ENCODE data around the gene REXO5. TPM values are rescaled to one million over a fixed set of nuclear protein-coding genes. Genes with fewer than 3 reads are reported as not detected.
A peak's percentile ranks its signal among the peaks of the same experiment; 100 is the strongest.
"Not testable (repeated sequence)": the region's sequence is repeated elsewhere in the genome, so short reads cannot be mapped to it uniquely, and the experiment has no call there.

The REXO5 gene
- total RNA-seq, 3 donors from 2014 or later = 4.8 to 13.2 (median 5.9) TPM

DNA sequence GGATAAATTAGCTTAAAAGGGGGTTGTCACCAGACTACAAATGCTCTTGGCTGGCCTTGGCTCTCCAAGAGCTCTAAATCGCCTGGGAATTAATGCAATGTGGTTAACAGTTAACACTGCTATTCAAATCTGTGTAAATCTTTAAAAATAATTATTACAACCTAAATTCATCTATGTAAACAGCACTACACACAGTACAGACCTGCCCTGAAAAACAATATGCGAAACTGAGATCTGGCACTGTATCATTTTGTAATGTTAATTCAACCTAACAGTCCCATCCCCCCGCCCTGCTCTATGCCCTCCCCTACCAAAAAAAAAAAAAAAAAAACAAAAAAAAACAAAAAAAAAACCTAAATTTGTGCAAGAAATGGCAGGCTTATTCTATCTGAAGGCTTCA lies 52.9 kb downstream of the REXO5 start:
- intact Hi-C loops (cut with DNase I; ENCODE audit: low total_unique reads) = no loop called here
- no peak overlapping the region for H3K27ac ChIP-seq
- H3K4me1 ChIP-seq = no peaks in the 10 kb centered on the region
- no peaks in the 10 kb centered on the region for H3K27me3 ChIP-seq
- no peaks in the 10 kb centered on the region for H3K9me3 ChIP-seq
- TF ChIP-seq POLR2A (IDR thresholded peaks at IDR 0.05) = no peak
- no peak for TF ChIP-seq POLR2AphosphoS5 (IDR thresholded peaks at IDR 0.05)
- no peak for TF ChIP-seq CTCF (IDR thresholded peaks at IDR 0.05)
- DNase-seq (ENCODE audit: low spot score in 2 of 2) = no peak
- no peaks in the 10 kb centered on the region for H3K36me3 ChIP-seq
- no peak overlapping the region for H3K4me3 ChIP-seq

GRCh38 chr16:20859699-20860098 lies 53.4 kb downstream of the REXO5 start:
- Histone ChIP-seq H3K27ac (no peak overlapping the region), H3K36me3 (no peaks in the 10 kb centered on the region), H3K27me3 (no peaks in the 10 kb centered on the region), H3K4me3 (no peak overlapping the region), H3K9me3 (no peaks in the 10 kb centered on the region), H3K4me1 (no peaks in the 10 kb centered on the region)
- no peak for DNase-seq (ENCODE audit: low spot score in 2 of 2)
- intact Hi-C loops (cut with DNase I; ENCODE audit: low total_unique reads) = no loop called here
- TF ChIP-seq CTCF (IDR thresholded peaks at IDR 0.05) (no peak), POLR2AphosphoS5 (IDR thresholded peaks at IDR 0.05) (no peak), POLR2A (IDR thresholded peaks at IDR 0.05) (no peak)

DNA sequence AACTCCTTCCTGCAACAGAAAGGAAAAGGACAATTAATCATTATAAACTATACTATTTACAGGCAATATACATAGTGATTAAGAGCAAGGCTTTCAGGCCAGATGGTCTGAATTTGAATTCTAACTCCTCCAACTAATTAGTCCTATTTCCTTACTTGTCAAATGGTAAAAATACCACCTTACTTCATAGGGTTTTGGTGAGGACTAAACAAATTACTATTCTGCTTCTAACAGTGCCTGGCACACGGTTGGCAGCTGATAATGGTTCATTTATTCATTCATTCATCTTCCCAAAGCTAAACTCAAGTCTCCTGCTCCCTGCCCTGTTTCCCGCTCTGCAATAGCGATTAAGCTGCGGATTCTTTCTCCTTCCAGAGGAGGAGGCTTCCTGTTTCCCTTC lies 54.0 kb downstream of the REXO5 start:
- intact Hi-C loops (cut with DNase I; ENCODE audit: low total_unique reads) = no loop called here

DNA sequence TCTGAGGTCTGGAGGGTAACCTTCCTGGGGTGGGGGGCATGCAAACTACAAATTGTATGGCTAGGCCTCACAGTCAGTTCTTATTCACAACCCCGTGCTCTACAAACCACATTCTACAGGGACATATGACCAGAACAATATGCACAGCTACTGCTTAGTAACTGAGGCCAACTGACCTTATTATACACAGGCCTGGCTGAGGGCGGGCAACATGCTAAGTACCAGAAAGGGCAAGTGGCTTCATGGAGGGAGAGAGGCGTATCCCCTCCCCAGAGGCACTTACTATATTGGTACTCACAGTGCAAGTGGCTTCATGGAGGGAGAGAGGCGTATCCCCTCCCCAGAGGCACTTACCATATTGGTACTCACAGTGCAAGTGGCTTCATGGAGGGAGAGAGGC lies 54.7 kb downstream of the REXO5 start:
- H3K27me3 ChIP-seq; DNase-seq (ENCODE audit: low spot score in 2 of 2); H3K4me1 ChIP-seq; H3K4me3 ChIP-seq; H3K9me3 ChIP-seq; intact Hi-C loops (cut with DNase I; ENCODE audit: low total_unique reads); H3K27ac ChIP-seq; H3K36me3 ChIP-seq: not testable (repeated sequence)

More for the DNA sequence above, 54.0 kb downstream of the REXO5 start:
- H3K9me3 ChIP-seq = no peaks in the 10 kb centered on the region
- no peaks in the 10 kb centered on the region for H3K36me3 ChIP-seq
- no peak overlapping the region for H3K27ac ChIP-seq
- no peak for DNase-seq (ENCODE audit: low spot score in 2 of 2)
- H3K4me1 ChIP-seq = no peaks in the 10 kb centered on the region
- TF ChIP-seq POLR2AphosphoS5 (IDR thresholded peaks at IDR 0.05) (no peak), POLR2A (IDR thresholded peaks at IDR 0.05) (no peak), CTCF (IDR thresholded peaks at IDR 0.05) (no peak)
- H3K4me3 ChIP-seq = no peak overlapping the region
- no peaks in the 10 kb centered on the region for H3K27me3 ChIP-seq

DNA sequence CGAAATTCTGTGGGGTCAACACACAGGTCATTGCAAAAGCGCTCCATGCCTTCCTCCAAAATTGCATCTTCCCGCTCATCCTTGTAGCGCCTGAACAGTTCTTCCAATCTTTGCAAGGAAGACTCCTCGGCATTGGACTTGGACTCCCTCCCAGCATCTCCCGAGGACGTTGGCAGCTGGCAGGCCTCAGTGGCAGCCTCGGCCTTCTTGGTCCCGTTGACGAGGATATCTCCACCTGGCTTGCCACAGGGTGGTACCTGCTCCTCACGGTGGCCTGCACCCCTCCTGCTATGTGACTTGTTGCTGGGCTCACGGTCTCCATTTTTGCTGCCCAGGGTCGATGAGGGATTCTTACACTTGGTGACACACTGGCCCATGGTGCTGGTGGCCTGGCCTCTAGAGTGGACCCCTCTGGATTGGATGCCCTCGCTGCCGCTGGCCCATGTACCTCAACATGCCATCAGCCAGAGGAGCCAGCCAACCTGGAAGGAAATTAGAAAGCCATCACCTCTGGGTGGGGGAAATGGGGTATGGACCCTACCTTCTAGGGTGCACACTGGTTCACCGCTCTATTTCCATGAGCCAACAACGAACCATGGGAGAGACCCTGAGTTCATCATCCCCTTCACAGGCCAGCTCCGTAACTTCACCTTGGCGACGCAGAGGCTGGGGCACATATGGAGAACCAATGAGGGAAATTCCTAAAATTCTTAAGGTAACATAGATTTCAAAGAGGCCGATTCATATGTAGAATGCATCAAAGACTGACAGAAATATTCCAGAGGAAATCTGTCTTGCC lies 56.0 kb downstream of the REXO5 start:
- H3K36me3 ChIP-seq = no peaks in the 10 kb centered on the region
- DNase-seq (ENCODE audit: low spot score in 2 of 2) = no peak
- no peaks in the 10 kb centered on the region for H3K27me3 ChIP-seq
- TF ChIP-seq CTCF (IDR thresholded peaks at IDR 0.05) (no peak), POLR2A (IDR thresholded peaks at IDR 0.05) (no peak), POLR2AphosphoS5 (IDR thresholded peaks at IDR 0.05) (no peak)
- no peak overlapping the region for H3K27ac ChIP-seq
- peaks cover 0 to 4% of the 10 kb centered on the region in 2 donors for H3K4me1 ChIP-seq
- H3K9me3 ChIP-seq = no peaks in the 10 kb centered on the region
- no peak overlapping the region for H3K4me3 ChIP-seq
- intact Hi-C loops (cut with DNase I; ENCODE audit: low total_unique reads) = no loop called here

DNA sequence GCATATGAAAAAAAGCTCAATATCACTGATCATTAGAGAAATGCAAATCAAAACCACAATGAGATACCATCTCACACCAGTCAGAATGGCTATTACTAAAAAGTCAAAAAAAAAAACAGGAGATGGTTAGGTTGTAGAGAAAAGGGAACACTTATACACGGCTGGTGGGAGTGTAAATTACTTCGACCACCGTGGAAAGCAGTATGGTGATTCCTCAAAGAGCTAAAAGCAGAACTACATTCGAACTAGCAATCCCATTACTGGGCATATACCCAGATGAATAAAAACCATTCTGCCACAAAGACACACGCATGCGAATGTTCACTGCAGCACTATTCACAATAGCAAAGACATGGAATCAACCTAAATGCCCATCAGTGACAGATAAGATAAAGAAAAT lies 58.0 kb downstream of the REXO5 start:
- intact Hi-C loops (cut with DNase I; ENCODE audit: low total_unique reads); DNase-seq (ENCODE audit: low spot score in 2 of 2); H3K27me3 ChIP-seq; H3K36me3 ChIP-seq; H3K4me3 ChIP-seq; H3K4me1 ChIP-seq; H3K9me3 ChIP-seq: not testable (repeated sequence)
- H3K27ac ChIP-seq = peak overlapping the region in 1 of 2 donors; percentile 4

All from breast epithelium (tissue), 4 donors.